SH-SY5Y (cell line): ENCODE data around the gene MSL3B.

Experiments used
- GATA2 ChIP-seq: IDR thresholded peaks from 2 replicates; pipeline ENCODE4 v1.6.1; 2011; ENCODE audit warnings: mild to moderate bottlenecking, low read depth, low read length
- GATA3 ChIP-seq: IDR thresholded peaks from 2 replicates; pipeline ENCODE4 v1.6.1; 2011; ENCODE audit warnings: low read depth, mild to moderate bottlenecking, low read length, moderate library complexity

DNA sequence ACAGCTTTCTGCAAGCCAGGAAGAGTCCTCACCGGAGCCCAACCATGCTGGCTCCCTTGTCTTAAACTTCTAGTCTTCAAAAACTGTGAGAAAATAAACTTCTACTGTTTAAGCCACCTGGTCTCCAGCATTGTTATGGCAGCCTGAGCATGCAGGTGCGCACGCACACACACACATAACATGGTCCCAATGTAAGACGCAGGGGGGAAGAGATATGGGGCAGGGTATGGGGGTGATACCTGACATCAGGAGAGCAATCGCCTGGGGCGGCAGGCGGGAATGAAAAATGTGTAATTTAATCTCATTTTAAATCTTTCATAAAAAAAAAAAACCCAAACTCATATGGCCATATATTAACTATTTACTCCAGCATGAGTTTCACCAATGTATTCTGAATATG is 31.8 kb downstream of the MSL3B start:
- TF ChIP-seq GATA2: no peak
- TF ChIP-seq GATA3: no peak
